ENCODE results near the gene DSP. TPM values are rescaled to one million over a fixed set of nuclear protein-coding genes. Genes with fewer than 3 reads are reported as not detected.

The DSP gene
- total RNA-seq, 1 donor from 2014 or later = 172 TPM

- peaks cover 29% of the 10 kb centered on the region for H3K4me1 Mint-ChIP-seq
- H3K27me3 Mint-ChIP-seq (ENCODE audit: low read depth) = no peaks in the 10 kb centered on the region
- H3K36me3 Mint-ChIP-seq = peaks cover 10% of the 10 kb centered on the region
- DNase-seq (ENCODE audit: low spot score in 2 of 2, unreplicated experiment in 2 of 2) = no peak
- H3K4me3 Mint-ChIP-seq = no peak overlapping the region
- H3K9me3 Mint-ChIP-seq = no peaks in the 10 kb centered on the region
- TF ChIP-seq CTCF (IDR thresholded peaks at IDR 0.05; ENCODE audit: unreplicated experiment) = no peak
- H3K27ac Mint-ChIP-seq = no peak overlapping the region
Measured at GRCh38 chr6:7593229-7593628, 51.8 kb downstream of the DSP start.

- H3K9me3 Mint-ChIP-seq = no peaks in the 10 kb centered on the region
- no peak for DNase-seq (ENCODE audit: low spot score in 2 of 2, unreplicated experiment in 2 of 2)
- no peak overlapping the region for H3K4me3 Mint-ChIP-seq
- peaks cover 25% of the 10 kb centered on the region for H3K4me1 Mint-ChIP-seq
- H3K27ac Mint-ChIP-seq = no peak overlapping the region
- peaks cover 16% of the 10 kb centered on the region for H3K36me3 Mint-ChIP-seq
- TF ChIP-seq CTCF (IDR thresholded peaks at IDR 0.05; ENCODE audit: unreplicated experiment) = no peak
- no peaks in the 10 kb centered on the region for H3K27me3 Mint-ChIP-seq (ENCODE audit: low read depth)
Measured at GRCh38 chr6:7594579-7595125, 53.2 kb downstream of the DSP start.

GRCh38 chr6:7604003-7604402 is 62.5 kb downstream of the DSP start:
- no peak for TF ChIP-seq CTCF (IDR thresholded peaks at IDR 0.05; ENCODE audit: unreplicated experiment)
- Mint-ChIP-seq H3K36me3 (peaks cover 37% of the 10 kb centered on the region), H3K4me3 (no peak overlapping the region), H3K27ac (no peak overlapping the region), H3K4me1 (no peaks in the 10 kb centered on the region), H3K27me3 (ENCODE audit: low read depth) (no peaks in the 10 kb centered on the region), H3K9me3 (no peaks in the 10 kb centered on the region)
- no peak for DNase-seq (ENCODE audit: low spot score in 2 of 2, unreplicated experiment in 2 of 2)

- H3K9me3 Mint-ChIP-seq = no peaks in the 10 kb centered on the region
- no peak for DNase-seq (ENCODE audit: low spot score in 2 of 2, unreplicated experiment in 2 of 2)
- no peak overlapping the region for H3K27ac Mint-ChIP-seq
- H3K36me3 Mint-ChIP-seq = peaks cover 35% of the 10 kb centered on the region
- H3K27me3 Mint-ChIP-seq (ENCODE audit: low read depth) = no peaks in the 10 kb centered on the region
- no peak overlapping the region for H3K4me3 Mint-ChIP-seq
- no peak for TF ChIP-seq CTCF (IDR thresholded peaks at IDR 0.05; ENCODE audit: unreplicated experiment)
- no peaks in the 10 kb centered on the region for H3K4me1 Mint-ChIP-seq
Measured at GRCh38 chr6:7604506-7604905, 63.0 kb downstream of the DSP start.

GRCh38 chr6:7615611-7616383 is 74.3 kb downstream of the DSP start:
- DNase-seq (ENCODE audit: low spot score in 2 of 2, unreplicated experiment in 2 of 2) = no peak
- H3K4me3 Mint-ChIP-seq = no peak overlapping the region
- no peaks in the 10 kb centered on the region for H3K36me3 Mint-ChIP-seq
- H3K27me3 Mint-ChIP-seq (ENCODE audit: low read depth) = peaks cover 10% of the 10 kb centered on the region
- TF ChIP-seq CTCF (IDR thresholded peaks at IDR 0.05; ENCODE audit: unreplicated experiment) = peak; percentile 68
- H3K27ac Mint-ChIP-seq = no peak overlapping the region
- peaks cover 12% of the 10 kb centered on the region for H3K4me1 Mint-ChIP-seq
- H3K9me3 Mint-ChIP-seq = no peaks in the 10 kb centered on the region
